ENCODE results near the gene DNM1L. TPM values are rescaled to one million over a fixed set of nuclear protein-coding genes. Genes with fewer than 3 reads are reported as not detected.

DNM1L gene
- total and polyA plus RNA-seq, 2 donors (not counting 3 experiments of a cell fraction or from before 2014, with no cell fraction given), result 24.6 to 103 TPM

DNA sequence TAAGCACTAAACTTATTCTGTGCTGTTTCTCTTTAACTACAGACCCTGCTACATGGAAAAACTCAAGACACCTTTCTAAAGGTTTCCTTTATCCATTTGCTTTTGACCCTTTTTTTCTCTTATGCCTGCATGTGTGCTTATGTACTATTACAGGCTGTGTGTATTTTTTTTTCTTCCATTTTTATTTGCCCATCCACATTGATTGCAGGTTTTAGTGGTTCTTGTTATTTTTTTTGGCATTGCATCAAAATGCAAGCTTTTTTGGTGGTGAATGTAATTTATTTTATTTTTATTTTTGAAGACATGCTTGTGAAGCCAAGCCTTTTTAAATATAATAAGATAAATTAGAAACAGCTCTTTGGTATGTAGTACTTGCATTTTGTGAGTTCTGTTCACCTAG lies 26.7 kb downstream of the DNM1L start:
- H3K4me1 ChIP-seq (ENCODE audit: control insufficient read depth, extremely low read depth, insufficient read depth, low read length), result no peaks in the 10 kb centered on the region
- DNase-seq (ENCODE audit: low read depth, low spot score) (no peak), FAIRE-seq (no peak)
- no peaks in the 10 kb centered on the region for H3K27me3 ChIP-seq (ENCODE audit: control insufficient read depth in 2 of 2, insufficient read depth in 2 of 2, low read length in 2 of 2)
- intact Hi-C loops (cut with micrococcal nuclease) (no loop called here), dilution Hi-C loops (cut with MboI; ENCODE audit: extremely low pct_ligation_motif_present, low sequenced_read_pairs) (no loop called here)
- H3K9me3 ChIP-seq (replicated peaks; ENCODE audit: control insufficient read depth, insufficient read depth, low read length), result no peaks in the 10 kb centered on the region
- H3K36me3 ChIP-seq (ENCODE audit: control insufficient read depth in 2 of 2, extremely low read depth in 1 of 2, insufficient read depth in 2 of 2, low read length in 2 of 2), result peaks cover 0 to 5% of the 10 kb centered on the region in 2 experiments
- TF ChIP-seq MYC (IDR thresholded peaks at IDR 0.05; ENCODE audit: low read depth, low read length) (no peak), POLR2A (IDR thresholded peaks at IDR 0.05; ENCODE audit: low read depth, low read length) (no peak), GATA2 (IDR thresholded peaks at IDR 0.05; ENCODE audit: insufficient read depth, insufficient read length, low read depth, low read length) (no peak), POLR2AphosphoS5 (IDR thresholded peaks at IDR 0.05; ENCODE audit: insufficient read depth, low read depth, low read length) (no peak), FOS (IDR thresholded peaks at IDR 0.05; ENCODE audit: borderline replicate concordance, insufficient read depth, low read length) (no peak), MAX (IDR thresholded peaks at IDR 0.05; ENCODE audit: insufficient read depth, insufficient read length) (no peak), JUN (IDR thresholded peaks at IDR 0.05; ENCODE audit: borderline replicate concordance, insufficient read depth, insufficient read length, low read depth) (no peak), EZH2 (IDR thresholded peaks at IDR 0.05; ENCODE audit: borderline replicate concordance, low read depth, low read length, severe bottlenecking) (no peak)
- TF ChIP-seq, protein P1, sequence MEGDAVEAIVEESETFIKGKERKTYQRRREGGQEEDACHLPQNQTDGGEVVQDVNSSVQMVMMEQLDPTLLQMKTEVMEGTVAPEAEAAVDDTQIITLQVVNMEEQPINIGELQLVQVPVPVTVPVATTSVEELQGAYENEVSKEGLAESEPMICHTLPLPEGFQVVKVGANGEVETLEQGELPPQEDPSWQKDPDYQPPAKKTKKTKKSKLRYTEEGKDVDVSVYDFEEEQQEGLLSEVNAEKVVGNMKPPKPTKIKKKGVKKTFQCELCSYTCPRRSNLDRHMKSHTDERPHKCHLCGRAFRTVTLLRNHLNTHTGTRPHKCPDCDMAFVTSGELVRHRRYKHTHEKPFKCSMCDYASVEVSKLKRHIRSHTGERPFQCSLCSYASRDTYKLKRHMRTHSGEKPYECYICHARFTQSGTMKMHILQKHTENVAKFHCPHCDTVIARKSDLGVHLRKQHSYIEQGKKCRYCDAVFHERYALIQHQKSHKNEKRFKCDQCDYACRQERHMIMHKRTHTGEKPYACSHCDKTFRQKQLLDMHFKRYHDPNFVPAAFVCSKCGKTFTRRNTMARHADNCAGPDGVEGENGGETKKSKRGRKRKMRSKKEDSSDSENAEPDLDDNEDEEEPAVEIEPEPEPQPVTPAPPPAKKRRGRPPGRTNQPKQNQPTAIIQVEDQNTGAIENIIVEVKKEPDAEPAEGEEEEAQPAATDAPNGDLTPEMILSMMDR (IDR thresholded peaks at IDR 0.05; ENCODE audit: extremely low read depth in 1 of 2, insufficient read depth in 1 of 2, low read depth in 1 of 2, low read length in 2 of 2), result no peak
- ChIA-PET POLR2A (no interaction called here), CTCF (interaction anchor here (0.7 kb wide), 1 partner anchor 340 kb away, joined by 3 read pairs; no protein-coding TSS in a partner anchor)
- no peak overlapping the region for H3K4me2 ChIP-seq (ENCODE audit: insufficient read depth, low read length)
- no peak overlapping the region for H3K27ac ChIP-seq (ENCODE audit: insufficient read depth, low read depth, low read length)
- no TSS peak for BruUV-seq (replicated peaks)
- H3K79me2 ChIP-seq (ENCODE audit: control insufficient read depth, insufficient read depth, low read length), result peaks cover 2% of the 10 kb centered on the region
- no peak overlapping the region for H3K9ac ChIP-seq (replicated peaks; ENCODE audit: extremely low read depth, insufficient read depth, low read length)
- no peak overlapping the region for H3K4me3 ChIP-seq (replicated peaks in 1 of 3; ENCODE audit: insufficient read depth in 1 of 3, low read depth in 1 of 3, low read length in 3 of 3)
- H3K9me1 ChIP-seq (replicated peaks; ENCODE audit: control insufficient read depth, extremely low read depth, insufficient read depth, low read length), result no peaks in the 10 kb centered on the region
- no peaks in the 10 kb centered on the region for H4K20me1 ChIP-seq (replicated peaks; ENCODE audit: control insufficient read depth, extremely low read depth, insufficient read depth, low read length)
- H2AFZ ChIP-seq (ENCODE audit: low read depth, low read length), result no peak overlapping the region

Measured in endothelial cell of umbilical vein (primary cell).